ENCODE data around the gene SCYL3.
"Not testable (repeated sequence)": the region's sequence is repeated elsewhere in the genome, so short reads cannot be mapped to it uniquely, and the experiment has no call there.

SCYL3 gene

DNA sequence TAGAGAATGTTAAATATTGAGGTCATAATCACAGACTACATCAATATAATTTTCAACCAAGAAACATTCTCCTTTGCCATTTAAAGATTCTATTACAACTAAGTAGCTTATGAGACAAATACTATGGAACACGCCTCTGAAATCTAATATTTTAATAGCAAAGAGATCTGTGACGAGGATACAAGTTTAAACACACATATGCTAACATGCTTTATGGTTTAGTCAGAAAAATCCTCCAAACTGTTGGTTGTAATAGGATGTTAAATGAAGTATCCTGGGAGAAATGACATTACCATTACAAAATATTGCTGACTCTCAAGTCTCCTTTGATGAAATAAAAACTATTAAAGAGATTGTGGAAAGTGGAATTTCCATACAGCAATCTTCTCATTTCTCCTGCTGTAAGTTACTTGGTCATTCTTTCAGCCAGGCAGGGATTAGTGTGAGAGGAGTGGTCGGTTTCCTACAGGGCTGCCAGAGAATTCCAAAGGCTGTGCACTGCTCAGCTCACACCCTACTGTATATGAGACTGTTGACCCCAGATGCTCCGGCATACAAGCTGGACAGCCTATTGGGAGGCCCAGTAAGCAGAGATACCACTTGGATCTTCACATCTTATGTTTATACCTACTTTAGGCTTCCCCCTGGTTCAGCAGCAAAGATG is 26.6 kb downstream of the SCYL3 start:
- FAIRE-seq: no peak

- FAIRE-seq: no peak
Observed at GRCh38 chr1:169866577-169866976, 27.1 kb downstream of the SCYL3 start.

GRCh38 chr1:169864531-169864930 is 29.2 kb downstream of the SCYL3 start:
- not testable (repeated sequence) for FAIRE-seq

GRCh38 chr1:169860750-169861149 is 32.9 kb downstream of the SCYL3 start:
- FAIRE-seq: no peak

- no peak for FAIRE-seq
Observed at GRCh38 chr1:169860187-169860586, 33.5 kb downstream of the SCYL3 start.

- no peak for FAIRE-seq
Observed at GRCh38 chr1:169859001-169859400, 34.7 kb downstream of the SCYL3 start.

- no peak for FAIRE-seq
Observed at GRCh38 chr1:169858467-169858866, 35.2 kb downstream of the SCYL3 start.

DNA sequence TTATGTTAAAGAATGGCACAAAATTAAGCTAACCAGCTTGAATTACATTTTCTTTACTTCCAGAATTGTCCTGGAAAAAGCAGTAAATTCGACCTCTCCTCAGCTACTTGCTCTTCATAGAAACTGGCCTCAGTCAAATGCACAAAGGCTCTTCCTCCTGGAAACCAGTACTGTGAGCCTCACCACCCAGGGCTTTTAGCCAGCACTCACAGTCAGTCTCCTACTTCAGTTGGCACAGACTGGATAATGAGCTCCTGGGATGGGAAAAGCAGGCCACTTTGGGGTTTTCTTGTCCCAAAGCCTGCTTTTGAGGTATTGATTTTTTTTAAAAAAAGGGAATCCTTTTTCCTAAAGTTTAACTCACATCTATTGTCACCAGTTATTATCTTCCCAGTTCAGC is 40.4 kb downstream of the SCYL3 start:
- no peak for FAIRE-seq

GRCh38 chr1:169849346-169850022 is 44.2 kb downstream of the SCYL3 start:
- FAIRE-seq: no peak

DNA sequence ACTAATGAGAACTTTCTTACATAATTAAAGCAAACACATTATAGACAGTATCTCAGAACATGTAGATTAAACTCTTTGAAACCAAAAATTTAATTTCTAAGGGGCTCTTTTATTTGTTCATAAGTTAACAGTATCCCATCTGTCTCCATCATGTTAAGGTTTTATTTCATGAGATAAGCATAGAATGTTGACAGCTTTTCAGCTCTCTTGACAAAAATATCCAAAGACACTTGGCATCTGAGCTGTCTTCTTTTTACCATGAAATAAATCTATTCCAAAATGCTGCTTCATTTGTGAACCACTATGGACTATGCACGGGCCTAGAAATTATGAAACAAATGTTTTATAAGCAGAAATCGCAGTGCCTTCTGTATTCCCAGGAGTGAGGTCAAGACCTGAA is 45.2 kb downstream of the SCYL3 start:
- FAIRE-seq: no peak

DNA sequence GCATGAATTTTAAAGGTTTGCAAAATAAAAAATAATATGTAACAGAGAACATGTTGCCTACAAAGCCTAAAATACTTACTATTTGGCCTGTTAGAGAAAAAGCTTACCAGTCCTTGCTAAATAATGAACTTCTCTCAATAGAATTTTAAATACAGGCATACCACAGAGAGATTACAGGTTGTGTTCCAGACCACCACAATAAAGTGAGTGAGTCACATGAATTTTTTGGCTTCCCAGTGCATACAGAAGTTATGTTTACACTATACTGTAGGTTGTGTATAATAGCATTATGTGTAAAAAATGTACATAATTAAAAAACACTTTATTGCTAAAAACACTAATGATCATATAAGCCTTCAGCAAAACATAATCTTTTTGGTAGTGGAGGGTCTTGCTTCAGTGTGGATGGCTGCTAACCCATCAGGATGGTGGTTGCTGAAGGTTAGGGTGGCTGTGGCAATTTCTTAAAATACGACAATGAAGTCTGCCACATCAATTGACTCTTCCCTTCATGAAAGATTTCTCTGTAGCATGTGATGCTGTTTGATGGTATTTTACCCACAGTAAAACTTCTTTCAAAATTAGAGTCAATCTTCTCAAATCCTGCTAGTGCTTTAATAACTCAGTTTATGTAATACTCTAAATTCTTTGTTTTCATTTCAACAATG is 48.6 kb downstream of the SCYL3 start:
- FAIRE-seq: no peak

- no peak for FAIRE-seq
Observed at GRCh38 chr1:169838942-169839341, 54.8 kb downstream of the SCYL3 start.

DNA sequence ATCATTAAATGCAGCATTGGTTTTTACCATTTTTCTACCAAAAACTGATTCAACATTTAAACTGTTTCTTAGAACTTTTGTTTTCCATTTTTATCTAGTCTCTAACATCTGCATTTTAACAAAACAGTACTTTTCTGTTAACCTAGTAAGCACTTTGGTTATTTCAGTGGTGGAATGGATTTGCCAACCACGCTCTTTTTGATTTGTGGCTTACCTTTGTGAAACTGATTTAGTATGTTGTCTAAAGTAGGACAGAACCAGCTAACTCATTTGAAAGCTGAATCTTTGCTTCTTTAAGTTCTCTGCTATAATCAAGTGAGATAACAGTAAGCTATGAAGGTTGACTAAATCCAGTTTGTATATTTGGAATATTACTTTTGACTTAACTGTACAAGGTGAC is 57.5 kb downstream of the SCYL3 start:
- FAIRE-seq: no peak

DNA sequence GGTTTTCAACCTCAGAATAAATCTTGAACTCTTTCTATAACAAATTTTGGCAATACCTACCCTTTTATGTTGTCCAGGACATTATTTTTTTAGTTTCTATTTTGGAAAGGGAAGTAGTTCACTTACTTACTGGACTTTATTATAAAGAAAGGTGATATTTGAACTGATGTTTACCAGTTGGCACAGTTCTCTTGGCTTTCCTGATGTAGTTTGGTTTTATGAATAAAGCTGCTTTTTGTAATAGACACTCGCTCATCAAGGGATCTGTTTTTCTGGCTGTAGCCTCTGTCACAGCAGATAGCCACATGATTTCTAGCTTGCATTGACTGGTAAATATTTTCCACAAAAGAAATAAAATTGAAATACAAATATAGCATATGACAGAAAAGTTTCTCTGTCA is 58.0 kb downstream of the SCYL3 start:
- FAIRE-seq: no peak

DNA sequence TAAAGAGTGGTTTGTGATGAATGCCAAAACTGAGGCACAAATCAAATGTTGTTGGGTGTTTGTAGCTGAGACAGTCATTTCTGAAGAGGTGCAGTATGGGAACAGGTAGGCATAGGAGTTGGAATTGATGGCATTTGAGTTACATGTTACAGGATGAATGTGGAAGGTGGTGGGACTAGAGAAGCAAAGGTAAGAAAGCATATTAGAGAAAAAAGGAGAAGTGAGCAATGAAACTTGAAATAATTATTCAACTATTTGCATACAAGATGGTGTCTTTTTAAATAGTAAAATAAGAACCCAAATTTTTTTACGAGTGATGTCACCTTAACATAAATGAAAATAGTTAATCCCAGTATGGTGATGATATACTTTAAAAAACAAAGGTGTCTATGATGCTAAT is 58.8 kb downstream of the SCYL3 start:
- FAIRE-seq: no peak

DNA sequence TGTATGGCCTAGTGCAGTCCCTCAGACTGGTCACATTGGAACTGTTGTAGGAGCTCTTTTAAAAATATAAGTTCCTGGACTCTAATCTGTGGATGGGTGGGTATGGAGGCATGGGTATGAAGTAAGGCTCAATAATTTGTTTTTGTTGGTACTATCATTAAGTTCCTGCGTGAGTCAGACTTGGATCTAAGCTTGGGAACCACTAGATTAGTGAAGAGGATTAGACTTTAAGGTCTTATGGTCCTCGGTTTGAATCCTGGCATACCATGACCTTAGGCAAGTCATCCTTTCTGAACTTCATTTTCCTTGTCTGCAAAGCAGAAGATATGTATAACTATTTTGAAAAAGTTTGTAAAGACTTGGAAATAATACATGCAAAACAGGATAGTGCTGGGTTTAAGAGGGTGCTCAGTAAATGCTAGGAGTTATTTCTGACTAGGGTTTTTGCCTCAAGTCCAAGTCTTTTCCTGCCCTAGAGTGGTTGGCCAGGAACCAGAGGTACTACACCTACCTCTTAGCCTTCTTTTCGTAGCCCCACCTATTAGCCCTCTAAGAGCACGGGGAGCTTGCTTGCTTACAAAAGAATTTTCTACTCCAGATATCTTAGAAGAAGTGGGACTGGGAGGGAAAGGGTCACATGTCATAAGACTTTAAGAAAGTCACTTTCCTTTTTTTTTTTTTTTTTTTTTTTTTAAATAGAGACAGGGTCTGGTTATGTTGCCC is 60.4 kb downstream of the SCYL3 start:
- FAIRE-seq: no peak

DNA sequence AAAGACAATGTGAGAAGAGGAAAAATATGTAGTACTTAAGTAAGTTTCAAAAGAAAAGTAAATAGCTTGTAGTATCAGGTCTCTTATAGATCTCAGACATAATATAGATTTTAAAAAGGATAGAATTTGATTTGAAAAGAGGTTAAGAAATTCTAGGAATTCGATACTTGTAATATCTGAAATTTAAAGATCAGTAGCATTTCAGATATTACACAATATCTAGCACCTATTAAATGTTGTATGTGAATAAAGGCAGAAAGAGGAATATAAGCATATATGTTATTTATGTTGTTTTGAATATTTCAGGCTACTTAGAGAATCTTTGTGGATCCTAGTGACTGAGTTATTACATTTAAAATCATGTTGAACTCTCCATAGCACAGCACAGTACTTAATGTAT is 64.0 kb downstream of the SCYL3 start:
- no peak for FAIRE-seq

- no peak for FAIRE-seq
Observed at GRCh38 chr1:169824153-169824552, 69.5 kb downstream of the SCYL3 start.

DNA sequence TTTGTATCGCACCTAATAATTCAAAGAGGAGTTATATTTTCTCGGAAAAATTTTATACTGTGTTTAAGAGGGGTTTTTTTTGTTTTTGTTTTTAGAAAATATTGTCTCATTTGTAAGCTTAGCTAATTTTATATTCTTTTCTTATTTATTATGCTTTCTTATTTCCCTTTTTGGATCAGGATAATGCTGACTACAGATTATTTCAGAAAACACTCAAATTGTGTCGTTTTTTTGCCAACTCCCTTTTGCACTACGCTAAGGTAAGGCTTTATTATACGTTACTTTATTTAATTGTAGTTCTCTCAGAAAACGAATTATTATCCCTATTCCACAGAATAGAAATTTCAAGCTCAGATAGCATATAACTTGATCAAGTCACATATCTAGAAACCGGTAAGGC is 72.2 kb downstream of the SCYL3 start:
- no peak for FAIRE-seq

- FAIRE-seq: no peak
Observed at GRCh38 chr1:169816617-169817016, 77.1 kb downstream of the SCYL3 start.

GRCh38 chr1:169814265-169814664 is 79.4 kb downstream of the SCYL3 start:
- FAIRE-seq: no peak

DNA sequence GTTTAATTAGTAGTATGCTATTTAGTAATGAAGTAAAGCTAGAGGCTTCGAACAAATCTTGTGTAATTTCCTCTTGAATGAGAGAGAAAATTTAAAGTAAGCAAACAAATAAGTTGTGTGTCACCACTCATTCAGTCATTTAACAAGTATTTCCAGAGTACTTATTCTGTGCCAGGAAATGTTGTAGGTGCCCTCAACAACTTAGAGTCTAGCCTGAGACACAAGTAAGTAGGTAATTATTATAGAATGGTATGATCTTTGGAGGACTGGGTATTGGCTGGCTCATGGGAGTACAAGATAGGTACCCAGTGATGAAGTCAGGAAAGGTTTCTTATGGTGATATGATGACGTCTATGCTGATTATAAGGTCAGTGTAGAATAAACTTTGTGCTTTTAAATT is 81.6 kb downstream of the SCYL3 start:
- no peak for FAIRE-seq

- not testable (repeated sequence) for FAIRE-seq
Observed at GRCh38 chr1:169811418-169812035, 82.2 kb downstream of the SCYL3 start.

All from endometrium (tissue), 2 donors.